ENCODE results near the gene TP53RK.
A peak's percentile ranks its signal among the peaks of the same experiment; 100 is the strongest.

Gene TP53RK

DNA sequence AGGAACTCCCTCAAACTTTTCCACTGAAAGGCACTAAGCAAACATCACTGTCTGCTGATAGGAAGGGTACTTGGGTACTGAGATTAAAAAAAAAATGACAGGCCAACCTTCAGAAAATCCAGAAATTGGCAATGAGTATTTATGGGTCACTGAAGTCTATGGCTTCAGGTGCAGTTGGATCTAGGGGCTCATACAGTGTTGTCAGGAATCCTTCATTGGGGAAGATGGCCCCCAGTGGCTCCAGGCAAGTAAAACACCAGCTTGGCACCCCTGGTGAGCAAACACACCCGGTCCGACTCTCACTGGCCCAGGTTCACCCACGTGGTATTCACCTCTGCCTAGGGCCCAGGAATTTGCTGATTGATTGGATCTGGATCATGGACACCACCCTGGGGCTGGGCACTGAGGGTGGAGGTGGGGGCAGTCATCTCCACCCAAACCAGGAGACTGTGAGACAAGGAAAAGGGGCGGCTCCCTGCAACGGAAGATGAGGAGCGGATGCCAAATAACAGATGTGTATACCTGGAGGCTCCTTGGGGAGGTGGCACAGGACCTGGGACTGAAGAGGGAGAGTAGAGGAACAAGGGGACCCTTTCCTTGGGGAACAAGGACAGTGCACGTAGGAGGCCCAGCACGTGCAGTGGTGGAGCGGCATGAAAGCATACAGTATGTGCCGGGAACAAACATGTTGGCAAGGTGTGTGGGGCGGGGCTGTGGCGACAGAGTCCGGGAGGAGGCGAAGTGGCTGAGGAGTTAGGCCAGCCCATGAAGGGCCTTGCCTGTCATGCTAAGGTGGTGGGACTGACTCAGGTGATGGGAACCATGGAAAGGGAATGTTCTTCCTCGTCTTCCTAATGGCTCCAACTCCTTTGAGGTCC, 25.0 kb upstream of the TP53RK start:
- no peak for TF ChIP-seq POLR2A (IDR thresholded peaks at IDR 0.05; ENCODE audit: low read length)
- no peak for TF ChIP-seq GATA1 (IDR thresholded peaks at IDR 0.05; ENCODE audit: low read depth, low read length)

DNA sequence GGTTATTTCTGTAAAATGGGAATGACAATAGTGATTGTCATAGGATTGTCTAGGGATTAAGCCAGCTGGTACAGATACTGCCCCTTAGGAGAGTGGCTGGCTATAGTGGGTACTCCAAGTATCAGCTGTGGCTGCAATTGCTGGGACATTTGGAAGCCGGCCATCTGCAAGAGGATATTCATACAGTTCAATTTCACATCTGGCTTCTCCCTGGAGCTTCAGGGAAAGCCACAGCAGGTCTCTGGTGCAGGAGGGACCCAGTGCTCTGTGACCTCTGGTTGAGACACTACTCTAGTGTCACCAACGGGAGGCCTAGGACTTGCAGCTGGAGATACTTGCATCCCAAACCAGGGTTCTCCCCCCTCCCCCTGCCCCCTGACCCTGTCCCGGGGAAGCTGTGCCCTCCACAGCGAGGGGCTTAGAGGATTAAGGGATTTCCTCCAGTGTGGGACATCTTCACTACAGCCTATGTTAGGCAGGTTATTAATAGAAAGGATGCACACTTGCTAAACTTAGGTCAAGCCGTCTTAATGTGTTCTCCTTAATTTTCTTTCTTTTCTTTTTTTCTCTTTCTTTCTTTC, 22.9 kb upstream of the TP53RK start:
- no peak for DNase-seq
- TF ChIP-seq POLR2A (IDR thresholded peaks at IDR 0.05; ENCODE audit: low read length) (no peak), GATA1 (IDR thresholded peaks at IDR 0.05; ENCODE audit: low read depth, low read length) (no peak)

More for the DNA sequence above, 25.0 kb upstream of the TP53RK start:
- DNase-seq = no peak

DNA sequence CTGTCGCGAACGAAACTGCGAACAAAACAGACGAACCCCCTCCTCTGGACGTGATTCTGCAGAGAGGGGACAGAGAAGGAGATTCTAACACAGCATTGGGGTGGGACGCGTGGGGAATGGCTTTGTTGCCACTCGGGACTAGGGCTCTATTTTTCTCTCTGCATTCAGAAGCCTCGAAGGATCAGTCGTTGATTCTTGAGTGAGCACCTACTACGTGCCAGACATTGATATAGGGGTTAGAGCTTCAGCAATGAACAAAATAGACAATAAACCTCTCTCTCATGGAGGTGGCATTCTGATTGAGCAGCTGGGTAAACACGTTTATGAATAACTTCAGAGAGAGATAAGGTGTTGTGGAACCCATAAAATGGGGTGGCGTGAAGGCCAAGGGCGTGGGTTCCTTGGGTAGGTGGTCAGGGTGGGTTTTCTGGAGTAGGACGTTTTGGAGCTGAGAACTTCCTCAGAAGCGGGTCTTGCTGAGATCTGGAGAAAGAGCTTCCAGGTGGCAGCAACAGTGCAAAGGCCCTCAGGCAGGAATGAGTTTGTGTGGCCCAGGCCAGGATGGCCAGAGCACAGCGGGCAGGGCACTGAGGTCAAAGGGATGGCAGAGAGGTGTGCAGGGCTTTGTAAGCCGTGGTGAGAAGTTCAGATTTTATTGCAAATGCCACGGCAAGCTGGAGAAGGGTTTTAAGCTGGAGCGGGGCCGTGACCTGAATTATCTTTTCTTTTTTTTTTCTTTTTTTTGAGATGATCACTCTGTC, 21.1 kb upstream of the TP53RK start:
- TF ChIP-seq POLR2A (IDR thresholded peaks at IDR 0.05; ENCODE audit: low read length) = no peak
- DNase-seq = no peak

DNA sequence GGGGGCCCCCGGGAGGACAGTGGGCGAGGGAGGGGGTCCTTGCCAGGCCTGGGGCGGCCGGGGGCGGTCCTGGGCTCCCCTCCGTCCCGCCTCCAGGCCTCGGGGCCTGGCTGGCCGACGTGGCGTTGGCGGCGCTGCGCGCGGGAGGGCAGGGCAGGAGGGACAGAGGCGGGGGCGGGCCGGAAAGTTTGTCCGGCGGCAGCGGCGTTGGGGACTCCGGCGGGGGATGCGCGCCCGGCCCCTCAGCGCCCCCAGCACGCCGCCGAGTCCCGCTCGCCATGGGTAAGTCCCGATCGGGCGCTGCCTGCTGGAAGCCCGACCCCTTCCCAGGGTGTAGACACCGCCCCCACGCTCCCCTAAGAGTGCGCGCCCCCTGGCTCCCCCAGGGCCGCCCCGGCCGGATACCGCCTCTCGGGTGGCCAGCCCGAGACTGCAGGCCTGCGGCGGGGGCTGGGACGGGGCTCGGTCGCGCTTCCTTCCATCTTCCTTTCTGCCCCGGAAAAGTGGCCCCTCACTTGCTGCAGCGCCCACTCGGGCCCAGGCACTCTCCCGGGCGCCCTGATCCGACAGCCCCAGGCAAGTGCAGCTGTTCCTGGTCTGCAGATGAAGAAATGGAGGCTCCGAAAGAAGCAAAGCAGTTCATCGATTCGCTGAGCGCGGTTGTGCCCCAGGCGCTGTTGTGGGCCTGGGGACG, 20.4 kb upstream of the TP53RK start, which contains the start of gene SLC2A10:
Gene SLC2A10 (plus strand): TSS at position 191 of the 694 bp plus-strand sequence. CDS start 88 bp downstream, at position 279.
- TF ChIP-seq GATA1 (IDR thresholded peaks at IDR 0.05; ENCODE audit: low read depth, low read length) = no peak
- no peak for TF ChIP-seq POLR2A (IDR thresholded peaks at IDR 0.05; ENCODE audit: low read length)
- peak; percentile 40 to 57 for DNase-seq

DNA sequence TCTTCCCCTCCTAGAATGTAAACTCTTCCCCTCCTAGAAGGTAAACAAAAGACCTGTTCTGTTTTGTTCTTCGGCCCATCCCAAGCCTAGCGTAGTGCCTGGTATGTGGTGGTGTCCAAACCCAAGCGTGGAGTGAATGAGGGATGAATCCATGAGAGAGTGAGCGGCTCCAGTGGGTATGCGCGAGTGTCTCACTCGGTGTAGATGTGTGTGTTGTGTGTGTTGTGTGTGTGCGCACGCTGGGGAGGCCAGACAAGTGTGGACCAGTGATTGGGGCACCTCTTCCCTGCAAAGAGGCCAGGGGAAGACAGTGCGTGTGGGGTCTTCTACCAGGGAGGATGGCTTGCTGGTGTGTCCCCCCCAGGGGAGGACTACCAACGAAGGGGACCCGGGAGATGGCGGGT, 19.8 kb upstream of the TP53RK start:
- no peak for DNase-seq
- TF ChIP-seq GATA1 (IDR thresholded peaks at IDR 0.05; ENCODE audit: low read depth, low read length) (no peak), POLR2A (IDR thresholded peaks at IDR 0.05; ENCODE audit: low read length) (no peak)

DNA sequence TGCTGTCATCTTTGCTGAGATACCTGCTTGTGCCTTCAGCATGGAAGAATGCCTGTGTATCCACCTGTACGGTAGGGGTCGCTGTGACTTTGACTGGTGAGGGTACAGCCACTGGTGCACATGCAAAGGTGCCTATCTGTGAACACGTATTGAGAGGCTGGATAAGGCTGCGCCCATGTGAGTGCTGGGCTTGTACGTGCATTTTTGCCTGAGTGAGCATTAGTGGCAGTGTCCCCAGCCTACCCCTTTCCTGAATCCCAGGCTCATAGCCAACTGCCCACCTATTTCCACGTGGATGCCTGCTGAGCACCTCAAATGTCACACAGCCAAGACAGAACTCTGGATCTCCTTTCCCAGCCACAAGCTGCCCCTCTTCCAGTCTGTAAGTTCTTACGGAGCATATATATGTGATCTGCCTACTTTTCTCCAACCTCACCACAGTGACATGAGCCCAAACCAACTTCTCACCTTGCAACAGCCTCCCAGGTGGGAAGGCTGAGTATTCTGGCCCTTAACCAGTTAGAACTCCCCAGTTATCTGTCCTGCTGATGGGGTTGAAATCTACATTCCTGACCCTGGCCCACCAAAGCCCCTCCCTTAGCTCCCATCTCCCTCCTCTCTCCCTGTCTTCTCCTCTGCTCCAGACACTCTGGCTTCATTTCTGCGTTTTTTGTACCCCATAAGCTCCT, 19.1 kb upstream of the TP53RK start:
- no peak for TF ChIP-seq GATA1 (IDR thresholded peaks at IDR 0.05; ENCODE audit: low read depth, low read length)
- TF ChIP-seq POLR2A (IDR thresholded peaks at IDR 0.05; ENCODE audit: low read length) = no peak
- DNase-seq = peak; percentile 11 to 23

DNA sequence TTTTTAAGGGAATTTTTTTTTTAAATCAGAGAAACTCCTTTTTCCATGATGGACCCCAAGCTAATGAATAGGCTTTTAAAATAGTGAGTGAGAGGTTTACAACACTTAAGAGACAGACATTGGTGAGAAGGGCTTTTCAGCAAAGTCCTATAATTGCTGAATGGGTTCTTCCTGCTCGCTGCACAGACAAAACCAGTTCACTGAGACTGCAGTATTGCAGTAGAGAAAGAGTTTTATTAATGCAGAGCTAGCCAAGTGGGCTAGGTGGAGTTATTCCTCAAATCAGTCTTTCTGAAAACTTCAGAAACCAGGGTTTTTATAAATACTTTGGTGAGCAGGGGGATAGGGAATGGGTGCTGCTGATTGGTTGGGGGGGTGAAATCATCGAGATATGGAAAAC, 17.0 kb upstream of the TP53RK start:
- TF ChIP-seq GATA1 (IDR thresholded peaks at IDR 0.05; ENCODE audit: low read depth, low read length) = no peak
- TF ChIP-seq POLR2A (IDR thresholded peaks at IDR 0.05; ENCODE audit: low read length) = no peak
- DNase-seq = no peak

DNA sequence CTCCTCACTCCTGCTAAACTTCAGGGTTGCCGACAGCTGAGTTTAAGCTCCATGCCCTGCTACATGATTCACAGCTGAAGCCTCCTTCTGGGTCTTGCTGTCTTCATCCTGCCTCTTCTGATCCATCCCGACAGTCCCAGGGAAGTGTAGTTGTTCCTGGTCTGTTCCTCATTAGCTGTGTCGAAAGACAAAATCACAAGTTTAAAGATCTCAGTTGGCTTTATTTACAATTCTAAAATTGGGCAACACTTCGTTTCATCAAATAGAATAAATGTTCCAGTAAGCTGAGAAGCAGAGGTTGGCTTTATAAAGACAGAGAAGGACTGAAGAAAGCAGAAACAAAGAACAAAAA, 16.1 kb upstream of the TP53RK start:
- DNase-seq = no peak
- TF ChIP-seq GATA1 (IDR thresholded peaks at IDR 0.05; ENCODE audit: low read depth, low read length) (no peak), POLR2A (IDR thresholded peaks at IDR 0.05; ENCODE audit: low read length) (no peak)

DNA sequence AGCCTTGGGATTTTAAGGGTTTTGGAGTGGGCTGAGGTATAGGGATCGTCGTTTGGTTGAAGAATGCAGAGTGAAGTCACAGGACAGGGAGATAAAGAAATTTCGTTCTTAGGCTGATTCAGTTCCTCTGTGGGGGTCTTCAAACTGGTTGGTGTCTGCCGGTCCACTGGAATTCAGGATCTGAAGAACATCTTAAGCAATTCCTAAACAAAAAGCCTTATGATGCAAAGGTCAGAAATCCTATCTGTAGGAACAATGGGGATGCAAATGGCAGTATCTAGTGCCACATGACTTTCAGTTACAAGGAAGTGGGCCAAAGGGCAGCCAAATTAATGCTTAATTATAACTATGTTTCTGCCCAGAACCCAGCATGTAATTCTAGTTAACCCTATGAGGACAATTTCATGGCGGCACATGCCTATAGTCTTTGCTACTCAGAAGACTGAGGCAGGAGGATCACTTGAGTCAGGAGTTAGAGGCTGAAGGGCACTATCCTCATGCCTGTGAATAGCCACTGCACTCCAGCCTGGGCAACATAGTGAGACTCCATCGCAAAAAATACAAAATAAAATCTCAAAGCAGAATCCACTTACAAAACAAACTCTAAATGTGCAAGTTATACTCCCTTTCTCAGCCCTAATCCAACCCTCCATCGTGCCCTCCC, 15.6 kb upstream of the TP53RK start:
- no peak for DNase-seq
- TF ChIP-seq POLR2A (IDR thresholded peaks at IDR 0.05; ENCODE audit: low read length) = no peak
- no peak for TF ChIP-seq GATA1 (IDR thresholded peaks at IDR 0.05; ENCODE audit: low read depth, low read length)

DNA sequence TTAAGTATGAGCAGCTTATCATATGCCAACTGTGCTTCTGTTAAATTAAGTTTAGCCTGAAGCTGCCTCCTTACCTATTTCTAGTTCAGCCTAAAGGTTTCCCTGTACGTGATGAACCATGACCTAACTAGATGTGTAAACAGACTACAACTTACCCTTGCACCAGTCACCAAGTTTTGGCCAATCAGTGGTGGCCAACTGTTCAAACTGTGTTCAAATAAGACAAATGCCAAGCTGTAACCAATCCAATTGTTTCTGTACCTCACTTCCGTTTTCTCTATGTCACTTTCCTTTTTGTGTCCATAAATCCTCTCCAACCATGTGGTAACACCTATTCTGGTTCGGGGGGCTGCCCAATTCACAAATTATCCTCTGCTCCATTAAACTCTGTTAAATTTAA, 14.2 kb upstream of the TP53RK start:
- no peak for TF ChIP-seq POLR2A (IDR thresholded peaks at IDR 0.05; ENCODE audit: low read length)
- TF ChIP-seq GATA1 (IDR thresholded peaks at IDR 0.05; ENCODE audit: low read depth, low read length) = no peak
- no peak for DNase-seq

DNA sequence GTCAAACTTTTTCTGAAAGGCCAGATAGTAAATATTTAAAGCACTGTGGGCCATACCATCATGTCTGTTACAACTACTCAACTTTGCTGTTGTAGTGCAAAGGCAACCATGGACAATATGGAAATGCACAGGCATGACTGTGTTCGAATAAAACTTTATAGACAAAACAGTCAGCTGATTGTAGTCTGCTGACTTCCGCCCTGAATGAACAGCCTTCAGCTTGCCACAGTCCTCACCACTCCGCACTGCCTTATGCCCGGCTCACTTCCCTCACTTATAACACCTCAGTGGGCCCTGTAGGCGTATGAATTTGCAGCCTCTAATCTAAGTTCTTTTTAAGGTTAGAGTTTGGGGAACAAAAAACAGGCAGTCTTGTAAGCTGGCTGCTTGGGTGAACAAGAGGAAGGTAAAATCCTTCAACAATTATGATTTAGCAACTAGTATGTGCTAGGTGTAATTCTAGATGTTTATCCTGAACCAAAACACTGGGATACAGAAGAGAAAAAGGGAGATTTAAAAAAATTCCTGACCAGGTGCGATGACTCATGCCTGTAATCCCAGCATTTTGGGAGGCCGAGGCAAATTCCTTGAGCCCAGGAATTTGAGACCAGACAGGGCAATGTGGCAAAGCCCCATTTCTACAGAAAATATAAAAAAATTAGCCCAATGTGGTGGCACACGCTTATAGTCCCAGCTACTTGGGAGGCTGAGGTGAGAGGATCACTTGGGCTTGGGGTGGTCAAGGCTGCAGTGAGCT, 13.4 kb upstream of the TP53RK start:
- TF ChIP-seq POLR2A (IDR thresholded peaks at IDR 0.05; ENCODE audit: low read length) (no peak), GATA1 (IDR thresholded peaks at IDR 0.05; ENCODE audit: low read depth, low read length) (no peak)

DNA sequence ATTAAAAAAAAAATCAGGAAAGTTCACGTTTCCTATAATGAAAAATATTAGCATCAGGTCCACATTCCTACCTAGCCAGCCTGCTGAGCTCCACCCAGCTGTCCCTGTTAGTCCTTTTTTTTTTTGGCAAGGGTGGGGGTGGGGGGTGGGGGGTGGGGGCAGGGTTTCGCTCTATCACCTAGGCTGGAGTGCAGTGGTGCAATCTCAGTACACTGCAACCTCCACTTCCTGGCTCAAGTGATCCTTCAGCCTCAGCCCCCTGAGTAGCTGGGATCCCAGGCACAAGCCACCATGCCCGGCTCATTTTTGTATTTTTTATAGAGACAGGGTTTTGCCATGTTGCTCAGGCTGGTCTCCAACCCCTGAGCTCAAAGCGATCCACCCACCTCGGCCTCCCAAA, 12.7 kb upstream of the TP53RK start:
- no peak for DNase-seq
- TF ChIP-seq POLR2A (IDR thresholded peaks at IDR 0.05; ENCODE audit: low read length) = no peak
- TF ChIP-seq GATA1 (IDR thresholded peaks at IDR 0.05; ENCODE audit: low read depth, low read length) = no peak

More for the DNA sequence above, 13.4 kb upstream of the TP53RK start:
- DNase-seq = no peak

Data from erythroblast (primary cell).